AG09319 (cell line): ENCODE measurements around the gene KCNG2.

Experiments used
- DNase-seq: peaks from one replicate; pipeline ENCODE4 v3.0.0-alpha.2; 2010; ENCODE audit warnings: low read depth; ENCODE audit errors: extremely low read depth
- CTCF ChIP-seq: IDR thresholded peaks from 2 replicates; pipeline ENCODE4 v1.5.1; 2011; ENCODE audit warnings: low read depth, mild to moderate bottlenecking, inconsistent platforms, low read length, moderate library complexity

KCNG2 gene

GRCh38 chr18:79804130-79804787, 6.5 kb downstream of the KCNG2 start:
- TF ChIP-seq CTCF = no peak

GRCh38 chr18:79805211-79805887, 7.6 kb downstream of the KCNG2 start:
- TF ChIP-seq CTCF = no peak
- no peak for DNase-seq

More at GRCh38 chr18:79804130-79804787, 6.5 kb downstream of the KCNG2 start:
- no peak for DNase-seq

GRCh38 chr18:79805926-79806487, 8.3 kb downstream of the KCNG2 start:
- DNase-seq = no peak
- no peak for TF ChIP-seq CTCF

GRCh38 chr18:79806976-79807841, 9.5 kb downstream of the KCNG2 start:
- no peak for DNase-seq
- no peak for TF ChIP-seq CTCF

GRCh38 chr18:79809482-79810192, 11.9 kb downstream of the KCNG2 start:
- TF ChIP-seq CTCF = no peak

GRCh38 chr18:79812052-79812451, 14.3 kb downstream of the KCNG2 start:
- no peak for TF ChIP-seq CTCF
- no peak for DNase-seq

More at GRCh38 chr18:79809482-79810192, 11.9 kb downstream of the KCNG2 start:
- DNase-seq = no peak
